ENCODE data around the gene EFNA5. TPM values are rescaled to one million over a fixed set of nuclear protein-coding genes. Genes with fewer than 3 reads are reported as not detected.

EFNA5 gene
- total and polyA plus RNA-seq, 10 of the 15 experiments (the other 5 are each of a cell fraction or from before 2014, with no cell fraction given), result 0.19 to 12.6 (median 3.9) TPM

DNA sequence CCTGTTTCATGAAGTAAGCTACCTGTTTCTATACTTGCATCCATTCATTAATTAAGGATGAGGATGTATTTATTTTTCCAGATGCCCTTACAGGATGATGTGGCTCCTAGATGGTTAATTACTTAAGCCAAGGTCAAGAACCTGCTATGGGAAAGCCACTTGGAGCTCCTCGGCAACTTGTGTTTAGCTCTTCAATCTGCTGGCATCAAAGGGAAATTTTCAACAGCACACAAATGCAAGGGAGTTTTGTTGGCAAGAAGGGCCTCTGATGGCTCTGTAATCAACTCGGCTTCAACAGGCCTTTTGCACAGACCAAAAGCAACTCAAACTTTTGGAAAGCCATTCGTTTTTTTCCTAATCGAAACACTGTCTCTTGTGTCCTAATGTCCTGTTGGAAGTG, 125.3 kb downstream of the EFNA5 start:
- 43% methylated on average over 4 of the region's 4 CpGs for WGBS (ENCODE audit: insufficient coverage, insufficient replicate concordance, low lambda C conversion rate, missing lambda C conversion rate)
- CTCF ChIA-PET, result interaction anchor here (0.7 to 3.3 kb wide), 3 partner anchors 13 to 25 kb away, joined by 3 to 17 read pairs (median 8); no protein-coding TSS in a partner anchor

More for the DNA sequence above, 125.3 kb downstream of the EFNA5 start:
- Histone ChIP-seq H3K36me3 (ENCODE audit: control insufficient read depth in 2 of 2, insufficient read depth in 2 of 2, low read length in 1 of 2) (no peaks in the 10 kb centered on the region), H3K27ac (ENCODE audit: control insufficient read depth, insufficient read depth) (no peak overlapping the region), H3K9ac (ENCODE audit: control insufficient read depth, insufficient read depth, low read length) (no peak overlapping the region), H3K4me3 (no peak overlapping the region), H3K79me2 (ENCODE audit: control insufficient read depth, insufficient read depth, low read length) (peaks cover 7% of the 10 kb centered on the region), H4K20me1 (ENCODE audit: control insufficient read depth, insufficient read depth) (no peaks in the 10 kb centered on the region), H3K4me2 (ENCODE audit: control insufficient read depth, insufficient read depth) (no peak overlapping the region), H3K4me1 (ENCODE audit: control insufficient read depth, insufficient read depth, low read length) (peaks cover 3% of the 10 kb centered on the region; the same call in 1 of the 2 replicates), H2AFZ (ENCODE audit: control insufficient read depth, low read depth, low read length) (no peak overlapping the region), H3K9me3 (replicated peaks; ENCODE audit: control insufficient read depth, insufficient read depth, low read length) (no peaks in the 10 kb centered on the region), H3K27me3 (replicated peaks in 1 of 2; ENCODE audit: control insufficient read depth in 2 of 2, insufficient read depth in 2 of 2, low read length in 1 of 2) (no peaks in the 10 kb centered on the region)
- ATAC-seq (no peak), FAIRE-seq (no peak), DNase-seq (ENCODE audit: low read depth, low spot score) (no peak)
- no TSS peak for BruUV-seq (replicated peaks)
- TF ChIP-seq ZBED1 (IDR thresholded peaks at IDR 0.05; ENCODE audit: borderline replicate concordance) (no peak), KDM1A (IDR thresholded peaks at IDR 0.05; ENCODE audit: borderline replicate concordance) (no peak), NFXL1 (IDR thresholded peaks at IDR 0.05; ENCODE audit: borderline replicate concordance) (no peak), ESRRA (IDR thresholded peaks at IDR 0.05; ENCODE audit: low read length) (no peak), STAT3 (IDR thresholded peaks at IDR 0.05; ENCODE audit: low read depth, low read length) (no peak), MLLT1 (IDR thresholded peaks at IDR 0.05) (no peak), NBN (IDR thresholded peaks at IDR 0.05) (no peak)
- TF ChIP-seq, protein P1, sequence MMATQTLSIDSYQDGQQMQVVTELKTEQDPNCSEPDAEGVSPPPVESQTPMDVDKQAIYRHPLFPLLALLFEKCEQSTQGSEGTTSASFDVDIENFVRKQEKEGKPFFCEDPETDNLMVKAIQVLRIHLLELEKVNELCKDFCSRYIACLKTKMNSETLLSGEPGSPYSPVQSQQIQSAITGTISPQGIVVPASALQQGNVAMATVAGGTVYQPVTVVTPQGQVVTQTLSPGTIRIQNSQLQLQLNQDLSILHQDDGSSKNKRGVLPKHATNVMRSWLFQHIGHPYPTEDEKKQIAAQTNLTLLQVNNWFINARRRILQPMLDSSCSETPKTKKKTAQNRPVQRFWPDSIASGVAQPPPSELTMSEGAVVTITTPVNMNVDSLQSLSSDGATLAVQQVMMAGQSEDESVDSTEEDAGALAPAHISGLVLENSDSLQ (IDR thresholded peaks at IDR 0.05), result no peak
- ChIA-PET POLR2A (interaction anchor here (0.7 to 1.0 kb wide), 2 partner anchors 15 to 38 kb away, joined by 3 to 4 read pairs; no protein-coding TSS in a partner anchor), SMC1A (ENCODE audit: uncharacterized antibody, unreplicated experiment) (interaction anchor here (1.2 to 7.2 kb wide), 6 partner anchors 10 to 91 kb away, joined by 3 to 58 read pairs (median 4); no protein-coding TSS in a partner anchor), RAD21 (ENCODE audit: unreplicated experiment) (interaction anchor here (1.6 to 5.3 kb wide), 2 partner anchors 26 to 158 kb away, joined by 3 to 24 read pairs; no protein-coding TSS in a partner anchor)
- in situ Hi-C loops (cut with MboI), result no loop called here
- intact Hi-C loops (cut with micrococcal nuclease; ENCODE audit: unreplicated experiment), result no loop called here
